ENCODE results near the gene KCNH5. TPM values are rescaled to one million over a fixed set of nuclear protein-coding genes. Genes with fewer than 3 reads are reported as not detected.

KCNH5 gene
- total RNA-seq, 1 experiment from 2014 or later: 1.4 TPM

DNA sequence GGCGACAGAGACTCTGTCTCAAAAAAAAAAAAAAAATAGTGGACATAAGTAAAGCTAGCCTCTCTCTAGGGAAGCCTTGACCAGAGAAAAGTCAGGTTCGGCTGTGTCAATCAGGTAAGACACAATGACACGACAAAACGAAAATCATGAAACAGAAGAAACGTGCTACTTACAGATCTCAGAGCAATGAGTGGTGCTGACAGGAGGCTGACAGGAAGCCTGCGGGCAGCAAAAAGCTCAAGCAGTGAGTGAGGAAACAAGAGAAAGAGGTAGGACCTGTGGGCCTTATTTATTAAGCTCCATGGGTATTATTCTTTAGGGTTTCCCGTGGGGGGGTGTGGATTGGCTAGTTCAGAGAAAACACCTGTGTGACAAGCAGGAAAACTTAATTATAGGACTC, 363.1 kb downstream of the KCNH5 start:
- DNase-seq (ENCODE audit: low spot score) (no peak), ATAC-seq (no peak)
- CTCF ChIA-PET: no interaction called here
- POLR2A ChIA-PET: no interaction called here
- Mint-ChIP-seq H3K27ac (no peak overlapping the region), H3K4me3 (no peak overlapping the region), H3K27me3 (ENCODE audit: low read depth) (no peaks in the 10 kb centered on the region), H3K4me1 (peaks cover 15% of the 10 kb centered on the region), H3K36me3 (peaks cover under 1% of the 10 kb centered on the region; the same call in 1 of the 2 replicates), H3K9me3 (peaks cover 7% of the 10 kb centered on the region)
- TF ChIP-seq TEAD4 (CRISPR knock-in tag; IDR thresholded peaks at IDR 0.05) (no peak), NFYB (CRISPR knock-in tag; conservative IDR thresholded peaks at IDR 0.05; ENCODE audit: low read depth) (no peak), FOXJ3 (CRISPR knock-in tag; IDR thresholded peaks at IDR 0.05; ENCODE audit: borderline replicate concordance) (no peak), MXD4 (CRISPR knock-in tag; IDR thresholded peaks at IDR 0.05; ENCODE audit: borderline replicate concordance) (no peak), ZBTB21 (CRISPR knock-in tag; IDR thresholded peaks at IDR 0.05; ENCODE audit: borderline replicate concordance) (no peak), ZNF138 (CRISPR knock-in tag; conservative IDR thresholded peaks at IDR 0.05) (no peak), FOXP1 (CRISPR knock-in tag; IDR thresholded peaks at IDR 0.05; ENCODE audit: borderline replicate concordance) (no peak), ELF4 (CRISPR knock-in tag; IDR thresholded peaks at IDR 0.05; ENCODE audit: low read depth) (no peak), IRF2 (CRISPR knock-in tag; IDR thresholded peaks at IDR 0.05; ENCODE audit: borderline replicate concordance, low read depth) (no peak), ATF6 (CRISPR knock-in tag; IDR thresholded peaks at IDR 0.05) (no peak), ZNF263 (CRISPR knock-in tag; IDR thresholded peaks at IDR 0.05; ENCODE audit: low read depth) (no peak), GRHL2 (CRISPR knock-in tag; IDR thresholded peaks at IDR 0.05; ENCODE audit: insufficient replicate concordance, severe bottlenecking) (no peak)
- TF ChIP-seq, protein P1, sequence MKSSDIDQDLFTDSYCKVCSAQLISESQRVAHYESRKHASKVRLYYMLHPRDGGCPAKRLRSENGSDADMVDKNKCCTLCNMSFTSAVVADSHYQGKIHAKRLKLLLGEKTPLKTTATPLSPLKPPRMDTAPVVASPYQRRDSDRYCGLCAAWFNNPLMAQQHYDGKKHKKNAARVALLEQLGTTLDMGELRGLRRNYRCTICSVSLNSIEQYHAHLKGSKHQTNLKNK (CRISPR knock-in tag; IDR thresholded peaks at IDR 0.05): no peak
- TF ChIP-seq, protein P2, sequence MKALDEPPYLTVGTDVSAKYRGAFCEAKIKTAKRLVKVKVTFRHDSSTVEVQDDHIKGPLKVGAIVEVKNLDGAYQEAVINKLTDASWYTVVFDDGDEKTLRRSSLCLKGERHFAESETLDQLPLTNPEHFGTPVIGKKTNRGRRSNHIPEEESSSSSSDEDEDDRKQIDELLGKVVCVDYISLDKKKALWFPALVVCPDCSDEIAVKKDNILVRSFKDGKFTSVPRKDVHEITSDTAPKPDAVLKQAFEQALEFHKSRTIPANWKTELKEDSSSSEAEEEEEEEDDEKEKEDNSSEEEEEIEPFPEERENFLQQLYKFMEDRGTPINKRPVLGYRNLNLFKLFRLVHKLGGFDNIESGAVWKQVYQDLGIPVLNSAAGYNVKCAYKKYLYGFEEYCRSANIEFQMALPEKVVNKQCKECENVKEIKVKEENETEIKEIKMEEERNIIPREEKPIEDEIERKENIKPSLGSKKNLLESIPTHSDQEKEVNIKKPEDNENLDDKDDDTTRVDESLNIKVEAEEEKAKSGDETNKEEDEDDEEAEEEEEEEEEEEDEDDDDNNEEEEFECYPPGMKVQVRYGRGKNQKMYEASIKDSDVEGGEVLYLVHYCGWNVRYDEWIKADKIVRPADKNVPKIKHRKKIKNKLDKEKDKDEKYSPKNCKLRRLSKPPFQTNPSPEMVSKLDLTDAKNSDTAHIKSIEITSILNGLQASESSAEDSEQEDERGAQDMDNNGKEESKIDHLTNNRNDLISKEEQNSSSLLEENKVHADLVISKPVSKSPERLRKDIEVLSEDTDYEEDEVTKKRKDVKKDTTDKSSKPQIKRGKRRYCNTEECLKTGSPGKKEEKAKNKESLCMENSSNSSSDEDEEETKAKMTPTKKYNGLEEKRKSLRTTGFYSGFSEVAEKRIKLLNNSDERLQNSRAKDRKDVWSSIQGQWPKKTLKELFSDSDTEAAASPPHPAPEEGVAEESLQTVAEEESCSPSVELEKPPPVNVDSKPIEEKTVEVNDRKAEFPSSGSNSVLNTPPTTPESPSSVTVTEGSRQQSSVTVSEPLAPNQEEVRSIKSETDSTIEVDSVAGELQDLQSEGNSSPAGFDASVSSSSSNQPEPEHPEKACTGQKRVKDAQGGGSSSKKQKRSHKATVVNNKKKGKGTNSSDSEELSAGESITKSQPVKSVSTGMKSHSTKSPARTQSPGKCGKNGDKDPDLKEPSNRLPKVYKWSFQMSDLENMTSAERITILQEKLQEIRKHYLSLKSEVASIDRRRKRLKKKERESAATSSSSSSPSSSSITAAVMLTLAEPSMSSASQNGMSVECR (CRISPR knock-in tag; IDR thresholded peaks at IDR 0.05; ENCODE audit: borderline replicate concordance): no peak

DNA sequence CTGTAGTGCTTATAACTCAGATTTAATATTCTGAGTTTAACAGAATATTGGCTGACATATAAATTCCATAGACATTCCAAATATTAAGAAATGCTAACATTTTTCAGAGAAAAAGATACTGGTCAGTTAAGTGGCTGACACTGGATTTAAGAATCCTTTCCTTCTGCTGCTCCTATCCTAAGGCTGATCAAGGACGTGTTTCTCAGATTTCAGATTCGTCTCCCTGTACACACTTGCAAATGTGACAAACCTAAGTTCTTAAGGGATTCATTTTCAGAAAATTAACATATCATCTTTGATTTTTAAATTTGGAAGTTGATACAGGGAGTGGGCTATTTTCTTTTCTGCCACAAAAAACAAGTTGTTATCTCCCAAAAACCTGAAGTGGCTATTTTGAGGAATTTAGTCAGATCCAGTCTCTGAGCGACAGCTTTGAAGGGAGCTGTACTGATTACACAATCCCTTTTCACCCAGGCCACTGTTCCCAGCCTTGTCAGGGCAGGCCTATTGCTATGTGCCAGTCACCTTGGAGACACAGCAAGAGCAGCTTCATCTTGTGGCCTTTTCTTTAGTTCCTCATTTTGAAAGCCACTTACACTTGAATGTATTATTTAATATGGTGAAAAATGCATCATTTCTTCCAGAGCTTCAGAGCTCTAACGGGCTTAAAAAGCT, 370.6 kb downstream of the KCNH5 start:
- DNase-seq (ENCODE audit: low spot score) (no peak), ATAC-seq (no peak)
- no peak overlapping the region for H3K27ac Mint-ChIP-seq
- H3K4me1 Mint-ChIP-seq: no peaks in the 10 kb centered on the region
- no peaks in the 10 kb centered on the region for H3K9me3 Mint-ChIP-seq
- no peak overlapping the region for H3K4me3 Mint-ChIP-seq
- ChIA-PET CTCF (no interaction called here), POLR2A (no interaction called here)
- H3K36me3 Mint-ChIP-seq: no peaks in the 10 kb centered on the region
- H3K27me3 Mint-ChIP-seq (ENCODE audit: low read depth): no peaks in the 10 kb centered on the region
- TF ChIP-seq MYBL2 (CRISPR knock-in tag; IDR thresholded peaks at IDR 0.05) (no peak), USF2 (CRISPR knock-in tag; IDR thresholded peaks at IDR 0.05) (no peak), EMX1 (CRISPR knock-in tag; IDR thresholded peaks at IDR 0.05) (no peak), ETV6 (CRISPR knock-in tag; IDR thresholded peaks at IDR 0.05) (no peak), FOXK1 (CRISPR knock-in tag; IDR thresholded peaks at IDR 0.05) (no peak), ESRRA (CRISPR knock-in tag; IDR thresholded peaks at IDR 0.05; ENCODE audit: borderline replicate concordance) (no peak)
- TF ChIP-seq, protein P3, sequence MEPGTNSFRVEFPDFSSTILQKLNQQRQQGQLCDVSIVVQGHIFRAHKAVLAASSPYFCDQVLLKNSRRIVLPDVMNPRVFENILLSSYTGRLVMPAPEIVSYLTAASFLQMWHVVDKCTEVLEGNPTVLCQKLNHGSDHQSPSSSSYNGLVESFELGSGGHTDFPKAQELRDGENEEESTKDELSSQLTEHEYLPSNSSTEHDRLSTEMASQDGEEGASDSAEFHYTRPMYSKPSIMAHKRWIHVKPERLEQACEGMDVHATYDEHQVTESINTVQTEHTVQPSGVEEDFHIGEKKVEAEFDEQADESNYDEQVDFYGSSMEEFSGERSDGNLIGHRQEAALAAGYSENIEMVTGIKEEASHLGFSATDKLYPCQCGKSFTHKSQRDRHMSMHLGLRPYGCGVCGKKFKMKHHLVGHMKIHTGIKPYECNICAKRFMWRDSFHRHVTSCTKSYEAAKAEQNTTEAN (CRISPR knock-in tag; IDR thresholded peaks at IDR 0.05): no peak
- TF ChIP-seq, protein P4, sequence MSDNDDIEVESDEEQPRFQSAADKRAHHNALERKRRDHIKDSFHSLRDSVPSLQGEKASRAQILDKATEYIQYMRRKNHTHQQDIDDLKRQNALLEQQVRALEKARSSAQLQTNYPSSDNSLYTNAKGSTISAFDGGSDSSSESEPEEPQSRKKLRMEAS (CRISPR knock-in tag; IDR thresholded peaks at IDR 0.05): no peak
- TF ChIP-seq, protein P5, sequence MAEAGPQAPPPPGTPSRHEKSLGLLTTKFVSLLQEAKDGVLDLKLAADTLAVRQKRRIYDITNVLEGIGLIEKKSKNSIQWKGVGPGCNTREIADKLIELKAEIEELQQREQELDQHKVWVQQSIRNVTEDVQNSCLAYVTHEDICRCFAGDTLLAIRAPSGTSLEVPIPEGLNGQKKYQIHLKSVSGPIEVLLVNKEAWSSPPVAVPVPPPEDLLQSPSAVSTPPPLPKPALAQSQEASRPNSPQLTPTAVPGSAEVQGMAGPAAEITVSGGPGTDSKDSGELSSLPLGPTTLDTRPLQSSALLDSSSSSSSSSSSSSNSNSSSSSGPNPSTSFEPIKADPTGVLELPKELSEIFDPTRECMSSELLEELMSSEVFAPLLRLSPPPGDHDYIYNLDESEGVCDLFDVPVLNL (CRISPR knock-in tag; IDR thresholded peaks at IDR 0.05; ENCODE audit: borderline replicate concordance, low read depth): no peak
